ENCODE measurements around the gene ZNF860. TPM values are rescaled to one million over a fixed set of nuclear protein-coding genes. Genes with fewer than 3 reads are reported as not detected.
"Not testable (repeated sequence)": the region's sequence is repeated elsewhere in the genome, so short reads cannot be mapped to it uniquely, and the experiment has no call there.

ZNF860 gene
- total RNA-seq, 1 donor from 2014 or later, result 0.08 TPM

DNA sequence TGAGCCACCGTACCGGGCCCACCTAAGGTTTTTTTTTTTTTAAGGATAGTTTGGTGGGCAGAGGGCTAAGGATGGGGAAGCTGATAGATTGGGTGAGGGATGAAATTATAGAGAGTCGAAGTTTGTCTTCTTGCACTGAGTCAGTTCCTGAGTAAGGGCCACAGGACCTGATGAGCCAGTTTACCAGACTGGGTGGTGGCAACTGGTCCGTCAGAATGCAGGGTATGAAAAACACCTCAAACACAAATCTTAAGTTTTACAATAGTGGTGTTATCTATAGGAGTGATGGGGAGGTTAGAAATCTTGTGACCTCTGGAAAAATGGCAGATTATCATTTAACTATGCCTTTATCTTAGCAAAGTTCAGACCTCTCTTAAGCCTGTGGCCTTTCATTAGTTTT lies 2.8 kb downstream of the ZNF860 start:
- intact Hi-C loops (cut with DNase I), result no loop called here
- no peak for DNase-seq
- ATAC-seq (ENCODE audit: poor library complexity), result no peak

DNA sequence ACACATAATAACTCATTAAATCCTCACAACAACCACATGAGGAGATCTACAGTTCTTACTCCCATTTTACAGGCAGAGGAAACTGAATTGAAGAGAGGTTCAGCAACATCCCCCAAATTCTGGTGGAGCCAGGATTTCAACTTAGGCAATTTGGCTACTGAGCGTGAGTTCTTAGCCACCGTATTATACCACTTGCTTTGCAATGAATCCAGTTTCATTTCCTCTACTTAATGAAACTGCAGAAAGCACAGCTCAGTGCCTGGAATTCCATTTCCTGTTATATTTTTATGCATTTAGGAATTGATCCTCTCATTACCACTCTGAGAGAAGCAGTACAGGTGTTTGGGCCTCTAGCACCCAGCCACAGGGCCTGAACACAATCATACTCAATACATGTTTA lies 4.3 kb downstream of the ZNF860 start:
- no peak for ATAC-seq (ENCODE audit: poor library complexity)
- no peak for DNase-seq
- intact Hi-C loops (cut with DNase I), result no loop called here

DNA sequence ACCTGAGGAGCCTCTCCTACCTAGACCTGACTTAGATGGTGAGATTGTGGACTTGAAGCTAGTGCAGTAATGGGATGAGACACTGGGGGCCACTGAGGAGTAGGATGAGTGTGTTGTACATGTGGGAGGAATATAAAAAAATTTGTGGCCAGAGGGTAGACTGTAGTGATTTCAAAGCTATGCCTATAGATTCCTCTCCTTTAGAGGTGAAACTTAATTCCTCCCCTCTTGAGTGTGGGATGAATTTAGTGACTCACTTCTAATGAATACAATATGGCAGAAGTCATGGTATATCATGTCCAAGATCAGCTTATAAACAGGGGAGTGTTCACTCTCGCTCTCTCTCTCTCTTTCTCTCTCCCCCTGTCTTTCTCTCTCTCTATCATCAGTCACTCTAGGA lies 6.7 kb downstream of the ZNF860 start:
- ATAC-seq (ENCODE audit: poor library complexity) (no peak), DNase-seq (no peak)
- intact Hi-C loops (cut with DNase I), result no loop called here

DNA sequence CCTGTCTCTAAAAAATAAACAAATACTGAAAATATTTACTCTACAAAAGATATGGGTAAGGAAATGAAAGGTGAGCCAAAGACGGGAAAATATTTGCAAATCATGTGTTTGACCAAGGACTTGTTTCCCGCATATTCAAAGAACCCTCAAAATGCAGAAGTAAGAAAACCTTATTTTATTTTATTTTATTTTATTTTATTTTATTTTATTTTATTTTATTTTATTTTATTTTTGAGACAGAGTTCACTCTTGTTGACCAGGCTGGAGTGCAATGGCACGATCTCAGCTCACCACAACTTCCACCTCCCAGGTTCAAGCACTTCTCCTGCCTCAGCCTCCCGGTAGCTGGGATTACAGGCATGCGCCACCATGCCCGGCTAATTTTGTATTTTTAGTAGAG lies 11.4 kb downstream of the ZNF860 start:
- DNase-seq; ATAC-seq (ENCODE audit: poor library complexity); intact Hi-C loops (cut with DNase I): not testable (repeated sequence)

DNA sequence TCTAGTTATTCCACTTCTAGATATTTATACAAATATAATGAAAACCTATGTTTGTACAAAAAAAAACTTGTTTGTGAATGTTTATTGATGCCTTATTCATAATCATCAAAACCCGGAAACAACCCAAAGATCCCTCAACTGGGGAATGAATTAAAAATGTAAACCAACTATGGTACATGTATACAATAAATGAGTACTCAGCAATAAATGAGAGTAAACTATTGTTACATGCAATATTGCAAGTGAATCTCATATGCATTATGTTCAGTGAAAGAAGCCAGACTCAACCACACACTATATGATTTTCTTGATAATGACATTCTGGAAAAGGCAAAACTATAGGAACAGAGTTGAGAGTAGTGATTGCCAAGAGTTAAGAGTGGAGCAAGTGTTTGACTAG lies 12.3 kb downstream of the ZNF860 start:
- intact Hi-C loops (cut with DNase I), result no loop called here
- ATAC-seq (ENCODE audit: poor library complexity) (no peak), DNase-seq (no peak)

DNA sequence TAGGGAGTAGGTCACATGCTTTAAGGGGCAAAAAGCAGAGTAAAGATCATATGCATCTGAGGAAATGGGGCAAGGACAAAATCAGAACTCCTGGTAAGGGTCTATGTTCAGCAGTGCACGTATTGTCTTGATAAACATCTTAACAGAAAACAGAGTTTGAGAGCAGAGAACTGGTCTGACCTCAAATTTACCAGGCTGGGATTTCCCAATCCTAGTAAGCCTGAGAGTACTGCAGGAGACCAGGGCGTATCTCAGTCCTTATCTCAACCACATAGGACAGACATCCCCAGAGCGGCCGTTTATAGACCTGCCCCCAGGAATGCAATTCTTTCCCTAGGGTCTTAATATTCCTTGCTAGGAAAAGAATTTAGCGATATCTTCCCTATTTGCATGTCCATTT lies 13.5 kb downstream of the ZNF860 start:
- ATAC-seq (ENCODE audit: poor library complexity); intact Hi-C loops (cut with DNase I); DNase-seq: not testable (repeated sequence)

DNA sequence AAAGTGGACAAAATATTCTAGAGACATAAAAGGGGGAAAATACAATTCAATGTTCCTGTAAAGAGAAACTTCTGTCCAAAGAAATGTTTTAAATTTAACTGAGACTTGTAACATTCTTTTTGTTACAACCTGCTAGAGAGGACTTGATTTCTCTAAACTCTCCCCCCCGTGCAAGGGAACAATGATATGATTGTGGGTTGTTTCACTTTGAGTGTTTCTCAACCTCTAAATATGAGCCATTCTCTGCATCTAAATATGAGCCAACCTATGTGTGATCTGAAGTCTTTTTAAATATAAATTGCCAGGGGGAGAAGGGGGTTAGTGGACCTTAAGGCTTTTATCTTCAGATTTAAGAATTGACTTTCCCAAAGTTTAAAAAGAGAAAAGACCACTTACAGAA lies 14.6 kb downstream of the ZNF860 start:
- no peak for DNase-seq
- intact Hi-C loops (cut with DNase I), result no loop called here
- ATAC-seq (ENCODE audit: poor library complexity), result no peak

DNA sequence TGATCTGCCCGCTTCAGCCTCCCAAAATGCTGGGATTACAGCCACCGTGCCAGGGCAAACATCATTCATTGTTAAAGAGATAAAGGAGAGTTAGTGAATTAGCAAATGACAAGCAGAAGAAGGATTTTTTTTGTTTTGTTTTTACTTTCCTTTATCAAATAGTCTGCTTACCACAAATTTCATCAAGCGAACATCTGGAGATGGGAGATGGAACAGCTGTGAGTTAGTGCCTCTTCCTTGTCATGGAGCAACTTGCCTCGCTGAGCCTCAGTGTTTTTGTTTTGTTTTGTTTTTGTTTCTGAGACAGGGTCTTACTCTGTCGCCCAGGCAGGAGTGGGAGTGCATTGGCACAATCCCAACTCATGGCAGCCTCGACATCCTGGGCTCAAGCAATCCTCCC lies 15.9 kb downstream of the ZNF860 start:
- no peak for ATAC-seq (ENCODE audit: poor library complexity)
- intact Hi-C loops (cut with DNase I), result no loop called here

DNA sequence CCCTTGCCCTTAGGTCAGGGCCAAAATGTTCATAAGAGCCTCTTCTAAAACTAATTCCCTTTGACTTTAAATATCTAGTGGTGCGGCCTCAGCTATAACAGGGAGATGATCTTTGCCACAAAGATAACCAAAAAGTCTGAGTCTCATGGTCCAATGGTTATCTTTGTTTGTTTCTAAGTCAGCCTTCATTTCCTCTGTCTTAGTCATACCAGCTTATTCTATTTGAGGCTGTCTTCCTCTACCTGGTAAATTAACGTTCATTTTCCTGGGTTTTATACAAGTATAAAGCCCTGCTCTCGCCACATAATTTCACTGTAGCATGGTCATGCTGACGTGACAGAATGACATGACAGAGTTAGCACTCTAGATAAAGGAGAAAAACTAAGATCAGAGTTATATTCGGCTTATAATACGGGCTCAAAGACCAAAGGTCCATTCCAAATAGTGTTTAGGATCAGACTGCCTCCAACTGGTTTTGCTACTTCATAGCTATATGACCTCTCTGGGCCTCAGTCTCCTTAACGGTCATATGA lies 18.4 kb downstream of the ZNF860 start:
- ATAC-seq (ENCODE audit: poor library complexity) (no peak), DNase-seq (no peak)
- intact Hi-C loops (cut with DNase I), result no loop called here

More for the DNA sequence above, 15.9 kb downstream of the ZNF860 start:
- DNase-seq, result no peak

DNA sequence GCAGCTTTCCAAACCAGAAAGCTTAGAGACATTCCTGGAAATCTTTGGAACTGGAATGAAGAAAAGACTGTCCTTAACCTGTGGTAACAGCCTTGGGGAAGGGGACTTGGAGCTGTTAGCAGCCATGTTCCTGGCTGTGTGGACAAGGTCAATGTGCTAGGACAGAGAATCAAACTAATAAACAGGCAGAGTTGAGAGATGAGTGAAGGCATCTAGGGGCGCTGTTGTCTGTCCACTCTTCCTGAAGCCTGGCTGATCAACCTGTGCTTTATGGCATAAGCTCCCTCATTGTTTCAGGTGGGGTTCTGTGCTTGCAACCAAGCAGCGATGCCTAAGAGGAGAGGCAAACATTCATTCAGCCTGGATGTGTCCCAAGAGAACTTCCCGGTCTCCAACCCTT lies 19.3 kb downstream of the ZNF860 start:
- DNase-seq (no peak), ATAC-seq (ENCODE audit: poor library complexity) (no peak)
- intact Hi-C loops (cut with DNase I), result no loop called here

DNA sequence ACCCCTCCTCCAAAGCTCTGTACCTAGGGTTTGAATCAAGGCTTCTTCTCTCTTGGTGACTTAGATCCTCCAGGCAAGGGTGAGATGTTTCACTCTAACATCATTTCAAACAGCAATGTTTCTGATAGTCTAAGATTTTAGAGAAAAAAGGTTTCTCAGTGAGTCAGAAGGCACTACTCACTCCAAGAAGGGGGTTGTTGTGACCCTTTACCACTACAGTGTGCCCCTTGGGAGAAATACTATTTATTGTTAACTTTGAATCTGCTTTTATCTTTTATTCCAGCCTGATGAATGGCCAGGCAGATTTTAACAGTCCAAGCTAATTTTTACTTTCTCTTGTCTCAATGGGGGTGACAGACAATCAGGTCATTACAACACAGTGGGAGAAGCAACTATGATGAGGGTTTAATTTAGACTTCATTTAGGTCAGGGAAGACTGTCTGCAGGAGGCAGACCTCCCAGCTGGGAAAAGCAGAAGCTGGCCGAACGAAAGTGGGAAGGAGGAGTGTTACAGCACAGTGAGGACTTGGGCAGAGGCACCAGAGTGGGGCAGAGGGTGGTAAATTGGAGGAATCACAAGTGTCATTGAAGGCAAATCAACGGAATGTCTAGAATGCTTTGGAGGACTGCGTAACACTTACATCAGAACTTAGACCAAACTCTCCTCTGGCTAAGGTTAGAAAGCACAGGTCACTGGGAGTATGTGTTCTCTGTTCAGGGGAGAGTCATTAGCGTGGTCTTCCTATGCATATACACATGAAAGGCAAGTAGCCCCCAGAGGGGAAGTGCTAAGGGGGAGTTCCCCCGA lies 21.2 kb downstream of the ZNF860 start:
- intact Hi-C loops (cut with DNase I), result no loop called here
- peak; percentile 43 for ATAC-seq (ENCODE audit: poor library complexity)
- no peak for DNase-seq

DNA sequence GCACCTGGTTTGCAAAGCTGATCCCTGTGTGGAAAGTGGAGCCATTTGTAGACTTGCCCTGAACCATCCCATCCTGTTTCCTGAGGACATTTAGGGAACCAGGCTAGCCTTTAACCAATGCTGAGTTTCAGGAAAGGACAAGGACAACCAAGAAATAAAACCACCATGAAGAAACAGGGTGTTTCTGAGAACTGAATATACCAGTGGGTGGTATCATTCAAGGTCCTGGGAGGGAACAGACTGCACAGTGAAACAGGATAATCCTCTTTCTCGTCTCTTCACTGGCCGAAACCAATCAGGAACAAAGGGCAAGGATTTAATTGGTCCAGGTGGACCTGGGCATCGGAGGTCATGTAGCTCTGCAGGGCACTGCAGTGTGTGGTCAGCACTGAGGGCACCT lies 21.8 kb downstream of the ZNF860 start:
- ATAC-seq (ENCODE audit: poor library complexity), result no peak
- DNase-seq, result no peak

DNA sequence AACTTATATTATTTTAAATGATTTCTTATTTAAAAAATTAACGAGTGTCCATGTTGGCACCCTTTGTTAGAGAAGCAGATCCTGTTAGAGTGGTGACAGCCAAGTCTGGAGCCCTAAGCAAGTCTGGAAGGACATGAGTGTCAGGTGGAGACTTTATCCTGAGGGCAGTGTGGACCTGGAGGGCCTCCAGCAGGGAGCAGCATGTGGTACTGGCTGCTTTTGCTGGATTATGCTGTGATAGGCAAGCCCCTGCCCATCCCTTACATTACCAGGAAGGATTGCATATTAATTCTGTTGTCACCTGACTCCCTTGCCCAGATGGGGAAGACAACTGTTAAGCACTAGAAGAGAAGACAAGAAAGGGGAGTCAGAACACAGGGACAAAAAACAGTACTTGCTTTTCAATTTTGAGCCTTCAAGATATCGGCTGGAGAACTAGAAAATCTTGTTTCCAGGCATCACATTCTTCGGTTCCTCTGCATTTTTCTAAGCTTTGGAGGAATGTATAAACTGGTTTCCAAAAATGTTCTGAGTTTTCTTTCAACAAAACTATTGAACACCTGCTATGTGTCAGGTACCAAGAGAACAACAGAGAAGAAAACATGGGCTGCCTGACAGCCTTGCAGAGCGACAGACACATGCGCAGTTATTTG lies 22.7 kb downstream of the ZNF860 start:
- DNase-seq (no peak), ATAC-seq (ENCODE audit: poor library complexity) (peak; percentile 36)
- intact Hi-C loops (cut with DNase I), result no loop called here

More for the DNA sequence above, 21.8 kb downstream of the ZNF860 start:
- intact Hi-C loops (cut with DNase I), result no loop called here

DNA sequence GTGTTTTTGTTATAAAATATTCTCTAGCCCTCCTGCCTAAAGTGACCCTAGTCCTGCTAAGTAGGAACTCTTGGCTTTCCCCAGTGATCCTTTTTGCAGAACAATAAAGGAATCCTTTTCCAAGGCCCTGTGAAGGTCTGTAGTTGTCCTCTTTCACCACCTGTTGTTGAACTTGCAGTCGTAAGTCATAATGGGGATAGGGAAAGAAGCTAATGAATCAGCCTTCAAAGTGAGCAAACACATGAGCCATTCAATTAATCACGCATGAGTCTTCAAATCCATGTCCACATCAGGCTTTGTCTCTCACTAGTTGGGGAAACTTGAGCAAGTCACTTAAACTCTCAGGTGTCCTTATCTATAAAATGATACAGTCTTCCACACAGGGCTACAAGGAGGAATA lies 27.6 kb downstream of the ZNF860 start:
- no peak for DNase-seq
- intact Hi-C loops (cut with DNase I), result no loop called here
- ATAC-seq (ENCODE audit: poor library complexity), result no peak

DNA sequence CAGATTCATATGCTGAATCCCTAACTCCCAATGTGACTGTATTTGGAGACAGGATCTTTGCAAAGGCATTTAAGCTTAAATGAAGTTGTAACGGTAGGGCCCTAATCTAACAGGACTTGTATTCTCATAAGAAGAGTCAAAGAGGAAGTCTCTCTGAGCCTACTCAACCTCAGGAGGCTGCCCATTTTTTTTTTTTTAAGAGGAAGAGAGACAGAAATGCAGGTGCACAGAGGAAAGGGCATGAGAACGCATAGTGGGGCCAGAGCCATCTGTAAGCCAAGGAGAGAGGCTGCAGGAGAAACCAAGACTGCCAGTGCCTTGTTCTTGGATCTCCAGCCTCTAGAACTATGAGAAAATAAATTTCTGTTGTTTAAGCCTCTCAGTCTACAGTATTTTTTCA lies 28.4 kb downstream of the ZNF860 start:
- ATAC-seq (ENCODE audit: poor library complexity) (no peak), DNase-seq (no peak)
- intact Hi-C loops (cut with DNase I), result no loop called here

DNA sequence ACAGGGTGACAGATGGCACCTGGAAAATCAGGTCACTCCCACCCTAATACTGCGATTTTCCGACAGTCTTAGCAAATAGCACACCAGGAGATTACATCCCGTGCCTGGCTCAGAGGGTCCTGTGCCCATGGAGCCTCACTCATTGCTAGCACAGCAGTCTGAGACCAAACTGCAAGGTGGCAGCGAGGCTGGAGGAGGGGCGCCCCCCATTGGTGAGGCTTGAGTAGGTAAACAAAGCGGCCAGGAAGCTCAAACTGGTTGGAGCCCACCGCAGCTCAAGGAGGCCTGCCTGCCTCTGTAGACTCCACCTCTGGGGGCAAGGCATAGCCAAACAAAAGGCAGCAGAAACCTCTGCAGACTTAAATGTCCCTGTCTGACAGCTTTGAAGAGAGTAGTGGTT lies 29.1 kb downstream of the ZNF860 start:
- ATAC-seq (ENCODE audit: poor library complexity); DNase-seq; intact Hi-C loops (cut with DNase I): not testable (repeated sequence)

DNA sequence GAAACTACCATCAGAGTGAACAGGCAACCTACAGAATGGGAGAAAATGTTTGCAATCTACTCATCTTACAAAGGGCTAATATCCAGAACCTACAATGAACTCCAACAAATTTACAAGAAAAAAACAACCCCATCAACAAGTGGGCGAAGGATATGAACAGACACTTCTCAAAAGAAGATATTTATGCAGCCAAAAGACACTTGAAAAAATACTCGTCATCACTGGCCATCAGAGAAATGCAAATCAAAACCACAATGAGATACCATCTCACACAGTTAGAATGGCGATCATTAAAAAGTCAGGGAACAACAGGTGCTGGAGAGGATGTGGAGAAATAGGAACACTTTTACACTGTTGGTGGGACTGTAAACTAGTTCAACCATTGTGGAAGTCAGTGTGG lies 34.1 kb downstream of the ZNF860 start:
- ATAC-seq (ENCODE audit: poor library complexity); intact Hi-C loops (cut with DNase I); DNase-seq: not testable (repeated sequence)

DNA sequence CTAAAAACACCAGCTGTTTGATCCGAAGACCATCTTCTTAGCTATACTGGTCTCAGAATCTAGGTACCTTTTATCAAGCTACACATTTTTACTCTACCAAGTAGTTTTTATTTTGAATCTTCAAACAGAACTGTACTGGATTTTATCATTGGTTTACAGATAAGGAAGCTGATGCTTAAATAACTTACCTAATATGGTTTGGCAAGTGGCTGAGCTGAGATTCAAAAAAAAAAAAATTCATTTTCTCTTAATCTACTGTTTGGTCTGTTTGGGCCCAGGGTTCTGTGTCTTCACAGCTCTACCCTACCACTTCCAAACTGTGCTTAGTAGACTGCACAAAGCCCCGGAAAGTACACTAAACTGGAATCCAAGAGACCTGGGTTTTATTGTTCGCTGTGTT lies 35.7 kb downstream of the ZNF860 start:
- ATAC-seq (ENCODE audit: poor library complexity) (no peak), DNase-seq (no peak)
- intact Hi-C loops (cut with DNase I), result no loop called here

DNA sequence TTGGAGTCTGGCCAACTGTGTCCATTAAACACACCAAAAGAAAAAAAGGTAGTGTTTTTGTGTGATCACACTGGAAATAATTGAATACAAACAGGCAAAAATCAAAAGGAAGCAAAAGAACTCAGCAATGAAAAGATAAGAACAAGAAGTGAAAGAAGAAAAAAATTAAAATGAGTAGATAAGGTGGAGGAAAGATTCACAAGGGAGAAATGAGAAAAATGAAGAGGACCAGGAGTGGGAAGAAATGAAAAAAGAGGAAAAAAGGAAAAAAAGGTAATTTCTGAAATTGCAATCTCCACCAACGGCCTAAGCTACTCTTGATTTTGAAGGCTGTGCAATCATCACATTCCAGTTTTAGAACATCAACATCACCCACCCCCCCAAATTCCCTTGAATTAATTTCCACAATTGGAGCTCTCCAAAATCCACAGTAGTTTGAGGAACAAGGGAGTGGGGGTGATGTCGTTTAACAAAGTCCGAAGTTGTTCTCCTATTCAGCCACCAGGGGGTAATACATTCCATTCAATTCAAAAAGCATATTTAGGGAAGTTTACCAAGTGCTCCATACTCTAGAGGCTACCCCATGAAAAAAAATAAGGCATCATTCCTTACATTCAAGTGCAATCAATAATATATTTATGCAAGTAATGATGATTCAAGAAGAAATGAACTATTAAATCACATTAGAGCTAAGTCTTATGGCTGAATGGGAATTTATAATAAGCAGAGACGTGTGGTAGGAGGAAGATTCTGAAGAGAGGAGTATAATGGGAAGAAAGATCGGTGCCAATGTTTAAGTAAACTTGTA lies 37.4 kb downstream of the ZNF860 start:
- intact Hi-C loops (cut with DNase I), result loop anchor here (2.0 kb wide), 1 partner anchor 124 kb away; no protein-coding TSS in a partner anchor
- no peak for DNase-seq
- peak; percentile 95 for ATAC-seq (ENCODE audit: poor library complexity)

All from Right ventricle myocardium superior (tissue), 1 donor.